Measurements from ENCODE around the gene PTCSC3.

DNA sequence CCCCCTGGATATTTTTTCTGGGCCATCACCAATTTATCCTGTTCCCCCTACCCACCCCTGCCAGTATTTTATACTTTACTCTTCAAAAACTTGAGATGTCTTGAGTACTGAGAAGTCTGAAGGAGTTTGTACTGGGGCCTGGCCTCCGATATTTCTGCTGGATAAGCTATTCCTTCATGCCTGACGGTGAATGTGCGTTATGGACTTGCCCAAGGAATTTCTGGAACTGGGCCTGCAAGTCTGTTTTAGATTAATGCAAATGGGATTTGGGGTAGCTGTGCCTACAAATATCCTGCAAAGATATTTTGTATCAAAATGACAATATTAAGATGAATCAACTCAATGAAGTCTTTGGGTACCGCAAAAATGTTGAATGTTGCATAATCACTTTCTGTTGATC is at the start of gene PTCSC3:
- TF ChIP-seq YY1 (IDR thresholded peaks at IDR 0.05; ENCODE audit: low read depth, low read length), result no peak
- TF ChIP-seq, protein P1, sequence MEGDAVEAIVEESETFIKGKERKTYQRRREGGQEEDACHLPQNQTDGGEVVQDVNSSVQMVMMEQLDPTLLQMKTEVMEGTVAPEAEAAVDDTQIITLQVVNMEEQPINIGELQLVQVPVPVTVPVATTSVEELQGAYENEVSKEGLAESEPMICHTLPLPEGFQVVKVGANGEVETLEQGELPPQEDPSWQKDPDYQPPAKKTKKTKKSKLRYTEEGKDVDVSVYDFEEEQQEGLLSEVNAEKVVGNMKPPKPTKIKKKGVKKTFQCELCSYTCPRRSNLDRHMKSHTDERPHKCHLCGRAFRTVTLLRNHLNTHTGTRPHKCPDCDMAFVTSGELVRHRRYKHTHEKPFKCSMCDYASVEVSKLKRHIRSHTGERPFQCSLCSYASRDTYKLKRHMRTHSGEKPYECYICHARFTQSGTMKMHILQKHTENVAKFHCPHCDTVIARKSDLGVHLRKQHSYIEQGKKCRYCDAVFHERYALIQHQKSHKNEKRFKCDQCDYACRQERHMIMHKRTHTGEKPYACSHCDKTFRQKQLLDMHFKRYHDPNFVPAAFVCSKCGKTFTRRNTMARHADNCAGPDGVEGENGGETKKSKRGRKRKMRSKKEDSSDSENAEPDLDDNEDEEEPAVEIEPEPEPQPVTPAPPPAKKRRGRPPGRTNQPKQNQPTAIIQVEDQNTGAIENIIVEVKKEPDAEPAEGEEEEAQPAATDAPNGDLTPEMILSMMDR (IDR thresholded peaks at IDR 0.05 in 2 of 3, conservative IDR thresholded peaks at IDR 0.05 in 1 of 3; ENCODE audit: control insufficient read depth in 2 of 3, extremely low read depth in 1 of 3, insufficient read depth in 1 of 3, low read depth in 3 of 3, low read length in 3 of 3), result no peak
- TF ChIP-seq, protein P2, sequence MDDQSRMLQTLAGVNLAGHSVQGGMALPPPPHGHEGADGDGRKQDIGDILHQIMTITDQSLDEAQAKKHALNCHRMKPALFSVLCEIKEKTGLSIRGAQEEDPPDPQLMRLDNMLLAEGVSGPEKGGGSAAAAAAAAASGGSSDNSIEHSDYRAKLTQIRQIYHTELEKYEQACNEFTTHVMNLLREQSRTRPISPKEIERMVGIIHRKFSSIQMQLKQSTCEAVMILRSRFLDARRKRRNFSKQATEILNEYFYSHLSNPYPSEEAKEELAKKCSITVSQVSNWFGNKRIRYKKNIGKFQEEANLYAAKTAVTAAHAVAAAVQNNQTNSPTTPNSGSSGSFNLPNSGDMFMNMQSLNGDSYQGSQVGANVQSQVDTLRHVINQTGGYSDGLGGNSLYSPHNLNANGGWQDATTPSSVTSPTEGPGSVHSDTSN (IDR thresholded peaks at IDR 0.05; ENCODE audit: insufficient replicate concordance, low read depth, low read length), result no peak
